22Rv1 (cell line): ENCODE results near the gene FAM241B.

Experiments used
- ZFX ChIP-seq: fragments of 450-650 bp; IDR thresholded peaks from 2 replicates; pipeline ENCODE4 v1.6.1; 2017; ENCODE audit warnings: antibody characterized with exemption, borderline replicate concordance
- TF ChIP-seq, protein P1 (sequence below): fragments of 450-650 bp; IDR thresholded peaks from 2 replicates; pipeline ENCODE4 v1.5.1; 2017; ENCODE audit warnings: mild to moderate bottlenecking

DNA sequence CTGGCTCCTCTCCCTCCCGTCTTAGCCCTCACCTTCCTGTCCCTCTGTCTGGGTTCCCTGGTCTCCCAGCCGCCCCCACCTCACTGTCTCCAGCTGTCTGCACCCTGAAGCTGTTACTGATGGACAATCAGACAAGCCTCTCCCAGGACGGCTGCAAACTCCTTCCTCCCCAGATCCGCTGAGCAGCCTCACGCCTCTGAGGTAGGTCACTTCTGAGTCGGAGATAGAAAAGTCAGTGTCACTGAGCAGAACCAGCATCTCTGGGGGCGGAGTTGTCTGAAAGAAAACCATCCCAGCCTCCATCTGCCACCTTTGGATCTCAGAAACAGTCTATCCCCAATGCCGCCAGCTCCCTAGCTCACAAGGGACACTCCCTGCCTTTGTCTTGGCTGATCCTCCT lies 27.4 kb downstream of the FAM241B start:
- TF ChIP-seq, protein P1, sequence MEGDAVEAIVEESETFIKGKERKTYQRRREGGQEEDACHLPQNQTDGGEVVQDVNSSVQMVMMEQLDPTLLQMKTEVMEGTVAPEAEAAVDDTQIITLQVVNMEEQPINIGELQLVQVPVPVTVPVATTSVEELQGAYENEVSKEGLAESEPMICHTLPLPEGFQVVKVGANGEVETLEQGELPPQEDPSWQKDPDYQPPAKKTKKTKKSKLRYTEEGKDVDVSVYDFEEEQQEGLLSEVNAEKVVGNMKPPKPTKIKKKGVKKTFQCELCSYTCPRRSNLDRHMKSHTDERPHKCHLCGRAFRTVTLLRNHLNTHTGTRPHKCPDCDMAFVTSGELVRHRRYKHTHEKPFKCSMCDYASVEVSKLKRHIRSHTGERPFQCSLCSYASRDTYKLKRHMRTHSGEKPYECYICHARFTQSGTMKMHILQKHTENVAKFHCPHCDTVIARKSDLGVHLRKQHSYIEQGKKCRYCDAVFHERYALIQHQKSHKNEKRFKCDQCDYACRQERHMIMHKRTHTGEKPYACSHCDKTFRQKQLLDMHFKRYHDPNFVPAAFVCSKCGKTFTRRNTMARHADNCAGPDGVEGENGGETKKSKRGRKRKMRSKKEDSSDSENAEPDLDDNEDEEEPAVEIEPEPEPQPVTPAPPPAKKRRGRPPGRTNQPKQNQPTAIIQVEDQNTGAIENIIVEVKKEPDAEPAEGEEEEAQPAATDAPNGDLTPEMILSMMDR: no peak
- no peak for TF ChIP-seq ZFX
